Prostate gland (tissue), 2 donors: ENCODE measurements around the gene COL5A1.

Experiments used
- CTCF ChIP-seq, 4 experiments: fragments of 200-600 bp in 2 of 4; fragments of 450-650 bp in 2 of 4; sonication (generic) in 2 of 4; IDR thresholded peaks; 1 replicate in 3 of 4; 2 replicates in 1 of 4; pipeline ENCODE4 v1.5.1; 2016 to 2019; ENCODE audit warnings: antibody characterized with exemption in 4 of 4, mild to moderate bottlenecking in 2 of 4, moderate library complexity in 2 of 4
- POLR2A ChIP-seq: fragments of 450-650 bp; IDR thresholded peaks from one replicate; pipeline ENCODE4 v1.6.1; 2016; ENCODE audit warnings: antibody characterized with exemption, mild to moderate bottlenecking
- POLR2AphosphoS5 ChIP-seq: sonication (generic); formaldehyde crosslinking; IDR thresholded peaks from one replicate; pipeline ENCODE4 v1.6.1; 2017; ENCODE audit warnings: antibody characterized with exemption

- TF ChIP-seq POLR2A (no peak), CTCF (IDR thresholded peaks at IDR 0.05) (no peak), POLR2AphosphoS5 (no peak)
These were observed 36.1 kb downstream of the COL5A1 start for GRCh38 chr9:134677743-134678142.
